PC-9 (cell line): ENCODE measurements around the gene TMEM200B.

Experiments used
- EZH2 ChIP-seq: fragments of 200-600 bp; sonication (generic); IDR thresholded peaks from 2 replicates; pipeline ENCODE4 v1.8.0; 2017; ENCODE audit warnings: antibody characterized with exemption, low read depth
- TF ChIP-seq, protein P1 (sequence below): fragments of 200-600 bp; sonication (generic); conservative IDR thresholded peaks from 2 replicates; pipeline ENCODE4 v1.6.1; 2017; ENCODE audit warnings: mixed run types, antibody characterized with exemption, mild to moderate bottlenecking, moderate library complexity

DNA sequence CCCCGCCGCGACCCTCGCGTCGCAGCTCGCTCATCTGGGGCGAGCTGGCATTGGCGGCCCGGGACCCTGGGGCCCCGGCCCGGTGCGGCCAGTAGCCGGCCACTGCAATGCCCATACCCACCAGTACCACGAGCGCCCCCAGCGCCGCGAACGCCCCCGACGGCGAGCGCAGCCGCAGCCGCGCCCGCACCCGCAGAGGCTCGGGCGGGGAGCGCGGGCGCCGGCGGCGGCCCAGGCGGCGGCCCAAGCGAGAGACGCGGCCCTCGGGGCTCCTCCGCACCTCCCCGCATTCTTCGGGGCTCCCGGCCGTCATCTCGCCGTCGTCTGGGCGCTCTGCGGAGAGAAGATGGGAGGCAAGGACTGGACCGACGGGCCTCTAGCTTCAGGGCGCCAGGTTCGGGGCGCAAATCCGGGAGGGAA is 2.2 kb downstream of the TMEM200B start:
- TF ChIP-seq, protein P1, sequence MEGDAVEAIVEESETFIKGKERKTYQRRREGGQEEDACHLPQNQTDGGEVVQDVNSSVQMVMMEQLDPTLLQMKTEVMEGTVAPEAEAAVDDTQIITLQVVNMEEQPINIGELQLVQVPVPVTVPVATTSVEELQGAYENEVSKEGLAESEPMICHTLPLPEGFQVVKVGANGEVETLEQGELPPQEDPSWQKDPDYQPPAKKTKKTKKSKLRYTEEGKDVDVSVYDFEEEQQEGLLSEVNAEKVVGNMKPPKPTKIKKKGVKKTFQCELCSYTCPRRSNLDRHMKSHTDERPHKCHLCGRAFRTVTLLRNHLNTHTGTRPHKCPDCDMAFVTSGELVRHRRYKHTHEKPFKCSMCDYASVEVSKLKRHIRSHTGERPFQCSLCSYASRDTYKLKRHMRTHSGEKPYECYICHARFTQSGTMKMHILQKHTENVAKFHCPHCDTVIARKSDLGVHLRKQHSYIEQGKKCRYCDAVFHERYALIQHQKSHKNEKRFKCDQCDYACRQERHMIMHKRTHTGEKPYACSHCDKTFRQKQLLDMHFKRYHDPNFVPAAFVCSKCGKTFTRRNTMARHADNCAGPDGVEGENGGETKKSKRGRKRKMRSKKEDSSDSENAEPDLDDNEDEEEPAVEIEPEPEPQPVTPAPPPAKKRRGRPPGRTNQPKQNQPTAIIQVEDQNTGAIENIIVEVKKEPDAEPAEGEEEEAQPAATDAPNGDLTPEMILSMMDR = no peak
- TF ChIP-seq EZH2 = no peak
